Measurements from ENCODE around the gene TMEM223. TPM values are rescaled to one million over a fixed set of nuclear protein-coding genes. Genes with fewer than 3 reads are reported as not detected.
"Not testable (repeated sequence)": the region's sequence is repeated elsewhere in the genome, so short reads cannot be mapped to it uniquely, and the experiment has no call there.

TMEM223 gene
- total RNA-seq, 4 donors from 2014 or later: 13.8 to 34.5 (median 19.8) TPM

DNA sequence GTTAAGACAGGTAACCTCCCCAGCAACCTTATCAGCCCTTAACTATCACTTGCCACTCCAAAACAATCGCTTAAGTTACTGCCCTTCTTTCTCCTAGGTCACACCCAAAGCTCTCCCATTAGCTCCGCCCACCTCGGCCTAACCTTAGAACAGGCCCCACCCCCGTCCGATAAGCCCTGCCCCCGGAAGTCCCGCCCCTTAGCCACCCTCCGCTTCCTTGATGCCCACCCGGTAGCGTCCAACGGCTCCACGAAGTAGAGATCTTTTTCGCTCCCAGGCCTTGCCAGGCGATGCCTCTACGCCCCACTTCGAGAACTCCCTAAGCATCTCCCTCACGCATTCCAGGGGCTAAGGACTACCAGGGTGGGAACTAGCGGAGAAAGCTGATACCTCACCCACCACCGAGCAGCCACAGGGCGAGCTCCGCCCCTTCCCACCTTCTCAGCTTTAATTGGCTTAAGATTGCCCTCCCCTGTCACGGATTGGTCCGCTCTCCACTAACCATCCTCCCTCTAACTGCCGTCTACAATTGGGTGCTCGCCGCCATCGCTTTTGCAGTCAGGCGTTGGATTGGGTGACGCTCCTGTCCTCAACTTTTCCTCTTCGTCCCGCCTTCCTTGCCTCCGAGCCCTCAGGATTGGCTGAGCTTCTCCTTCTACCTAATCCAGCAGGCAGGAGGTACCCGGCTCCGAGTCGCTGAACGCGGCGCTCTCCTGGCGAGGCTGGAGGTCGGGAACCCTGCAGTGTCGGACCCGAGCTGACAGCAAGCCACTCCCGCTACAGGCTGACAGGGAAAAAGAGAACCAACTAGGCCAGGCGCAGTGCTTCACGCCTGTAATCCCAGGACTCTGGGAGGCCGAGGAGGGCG lies 37.8 kb downstream of the TMEM223 start, which contains the start of gene ZBTB3:
Gene ZBTB3 (minus strand): TSS at position 425 of the 868 bp plus-strand sequence. CDS start 496 bp downstream, outside the sequence.
- Histone ChIP-seq H3K4me3 (peak within 1 kb of the TSS; percentile 61 to 79 (median 67)), H3K4me1 (peaks cover 0 to 23% (median 4%) of the 10 kb centered on the region in 4 donors), H3K9me3 (no peaks in the 10 kb centered on the region), H3K36me3 (peaks cover 0 to 14% (median 0%) of the 10 kb centered on the region in 3 donors), H3K27me3 (no peaks in the 10 kb centered on the region), H3K27ac (peak within 1 kb of the TSS; percentile 87 to 94 (median 90))
- peak; percentile 99 for DNase-seq
- TF ChIP-seq, protein P1, sequence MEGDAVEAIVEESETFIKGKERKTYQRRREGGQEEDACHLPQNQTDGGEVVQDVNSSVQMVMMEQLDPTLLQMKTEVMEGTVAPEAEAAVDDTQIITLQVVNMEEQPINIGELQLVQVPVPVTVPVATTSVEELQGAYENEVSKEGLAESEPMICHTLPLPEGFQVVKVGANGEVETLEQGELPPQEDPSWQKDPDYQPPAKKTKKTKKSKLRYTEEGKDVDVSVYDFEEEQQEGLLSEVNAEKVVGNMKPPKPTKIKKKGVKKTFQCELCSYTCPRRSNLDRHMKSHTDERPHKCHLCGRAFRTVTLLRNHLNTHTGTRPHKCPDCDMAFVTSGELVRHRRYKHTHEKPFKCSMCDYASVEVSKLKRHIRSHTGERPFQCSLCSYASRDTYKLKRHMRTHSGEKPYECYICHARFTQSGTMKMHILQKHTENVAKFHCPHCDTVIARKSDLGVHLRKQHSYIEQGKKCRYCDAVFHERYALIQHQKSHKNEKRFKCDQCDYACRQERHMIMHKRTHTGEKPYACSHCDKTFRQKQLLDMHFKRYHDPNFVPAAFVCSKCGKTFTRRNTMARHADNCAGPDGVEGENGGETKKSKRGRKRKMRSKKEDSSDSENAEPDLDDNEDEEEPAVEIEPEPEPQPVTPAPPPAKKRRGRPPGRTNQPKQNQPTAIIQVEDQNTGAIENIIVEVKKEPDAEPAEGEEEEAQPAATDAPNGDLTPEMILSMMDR (IDR thresholded peaks at IDR 0.05): peak in 4 of 6 experiments; percentile 2 to 47 (median 42)
- TF ChIP-seq POLR2A (IDR thresholded peaks at IDR 0.05): peak; percentile 64 to 85

DNA sequence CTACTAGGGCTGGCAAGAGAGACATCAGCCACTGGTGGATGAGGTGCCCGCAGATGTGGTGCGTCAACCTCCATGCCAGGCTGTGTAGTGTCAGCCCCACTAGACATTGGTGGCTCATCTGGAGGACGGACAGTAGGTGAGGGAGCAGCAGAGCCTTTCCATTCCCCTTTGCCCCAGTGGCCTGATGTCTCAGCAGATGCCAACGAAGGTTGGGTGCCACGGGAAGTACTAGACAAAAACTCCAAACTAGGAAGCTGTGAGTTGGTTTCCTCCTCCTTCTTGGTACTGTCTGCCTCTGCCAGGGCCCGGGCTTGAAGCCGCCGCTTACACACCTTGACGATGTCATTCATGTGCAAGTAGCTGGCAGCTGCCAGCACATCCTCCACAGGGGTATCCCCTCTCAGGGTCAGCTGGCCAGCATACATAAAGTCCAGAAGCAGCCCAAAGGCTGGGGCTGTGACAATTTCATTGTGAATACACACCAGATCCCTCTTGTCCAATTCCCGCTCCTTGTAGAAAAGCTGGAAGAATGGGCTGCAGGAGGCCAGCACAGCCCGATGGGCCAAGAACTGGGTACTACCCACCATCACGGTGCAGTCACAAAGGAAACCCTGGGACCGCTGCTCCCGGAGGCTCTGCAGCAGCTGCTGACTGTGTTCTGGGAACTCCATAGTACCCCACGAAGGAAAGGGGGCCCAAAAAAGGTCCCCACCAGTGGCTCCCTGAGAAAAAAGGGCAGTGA lies 38.6 kb downstream of the TMEM223 start:
- Histone ChIP-seq H3K4me1 (peaks cover 0 to 23% (median 4%) of the 10 kb centered on the region in 4 donors), H3K27me3 (no peaks in the 10 kb centered on the region), H3K27ac (peak overlapping the region; percentile 87 to 94 (median 90)), H3K9me3 (no peaks in the 10 kb centered on the region), H3K36me3 (peaks cover 0 to 18% (median 0%) of the 10 kb centered on the region in 3 donors), H3K4me3 (peak overlapping the region; percentile 61 to 79 (median 67))
- TF ChIP-seq POLR2A (IDR thresholded peaks at IDR 0.05): no peak
- TF ChIP-seq, protein P1 (IDR thresholded peaks at IDR 0.05): no peak
- no peak for DNase-seq

DNA sequence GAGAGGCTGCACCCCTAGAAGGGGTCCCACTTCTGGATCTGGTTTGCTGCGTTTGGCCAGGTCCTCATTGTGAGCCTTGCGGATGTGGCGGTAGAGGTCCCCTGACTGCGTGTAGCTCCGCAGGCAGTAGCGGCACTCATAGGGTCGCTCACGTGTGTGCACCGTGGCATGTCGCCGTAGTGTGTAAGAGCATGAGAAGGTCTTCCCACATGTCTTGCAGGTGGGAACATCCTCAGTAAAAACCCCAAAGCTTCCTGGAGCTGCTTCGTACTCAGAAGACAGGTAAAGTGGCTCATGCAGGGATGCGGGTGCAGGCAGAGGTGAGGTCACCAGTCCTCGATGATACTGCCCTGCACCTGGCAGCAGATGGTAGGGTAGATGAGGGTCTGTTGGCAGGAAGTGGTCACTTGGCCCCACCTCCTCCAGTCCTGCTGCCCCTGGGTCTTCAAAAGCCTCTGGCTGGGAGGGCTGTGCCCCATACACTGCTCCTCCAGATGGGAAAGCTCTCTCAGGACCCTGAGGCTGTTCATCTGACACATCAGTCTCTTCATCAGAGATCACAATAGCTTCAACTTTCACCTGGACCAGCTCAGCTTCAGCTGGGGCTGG lies 39.5 kb downstream of the TMEM223 start:
- peaks cover 0 to 23% (median 4%) of the 10 kb centered on the region in 4 donors for H3K4me1 ChIP-seq
- H3K9me3 ChIP-seq: no peaks in the 10 kb centered on the region
- H3K27ac ChIP-seq: no peak overlapping the region
- DNase-seq: no peak
- no peak for TF ChIP-seq POLR2A (IDR thresholded peaks at IDR 0.05)
- TF ChIP-seq, protein P1 (IDR thresholded peaks at IDR 0.05): no peak
- peaks cover 0 to 18% (median 0%) of the 10 kb centered on the region in 3 donors for H3K36me3 ChIP-seq
- no peaks in the 10 kb centered on the region for H3K27me3 ChIP-seq
- no peak overlapping the region for H3K4me3 ChIP-seq

DNA sequence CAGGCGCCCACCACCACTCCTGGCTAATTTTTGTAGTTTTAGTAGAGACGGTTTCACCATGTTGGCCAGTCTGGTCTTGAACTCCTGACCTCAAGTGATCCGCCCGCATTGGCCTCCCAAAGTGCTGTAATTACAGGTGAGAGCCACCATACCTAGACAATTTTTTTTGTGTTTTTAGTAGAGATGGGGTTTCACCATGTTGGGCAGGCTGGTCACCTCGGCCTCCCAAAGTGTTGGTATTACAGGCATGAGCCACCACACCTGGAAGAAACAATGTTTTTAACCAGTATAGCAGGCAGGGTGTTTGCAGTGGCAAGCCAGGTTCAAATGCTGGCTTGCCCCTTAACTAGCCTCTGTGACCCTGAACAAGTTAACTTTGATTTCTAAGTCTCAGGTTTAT lies 41.9 kb downstream of the TMEM223 start:
- not testable (repeated sequence) for H3K27me3 ChIP-seq, H3K9me3 ChIP-seq, DNase-seq, H3K27ac ChIP-seq, H3K4me3 ChIP-seq
- Histone ChIP-seq H3K36me3 (peaks cover 0 to 18% (median 0%) of the 10 kb centered on the region in 3 donors), H3K4me1 (peaks cover 0 to 23% (median 4%) of the 10 kb centered on the region in 4 donors)

DNA sequence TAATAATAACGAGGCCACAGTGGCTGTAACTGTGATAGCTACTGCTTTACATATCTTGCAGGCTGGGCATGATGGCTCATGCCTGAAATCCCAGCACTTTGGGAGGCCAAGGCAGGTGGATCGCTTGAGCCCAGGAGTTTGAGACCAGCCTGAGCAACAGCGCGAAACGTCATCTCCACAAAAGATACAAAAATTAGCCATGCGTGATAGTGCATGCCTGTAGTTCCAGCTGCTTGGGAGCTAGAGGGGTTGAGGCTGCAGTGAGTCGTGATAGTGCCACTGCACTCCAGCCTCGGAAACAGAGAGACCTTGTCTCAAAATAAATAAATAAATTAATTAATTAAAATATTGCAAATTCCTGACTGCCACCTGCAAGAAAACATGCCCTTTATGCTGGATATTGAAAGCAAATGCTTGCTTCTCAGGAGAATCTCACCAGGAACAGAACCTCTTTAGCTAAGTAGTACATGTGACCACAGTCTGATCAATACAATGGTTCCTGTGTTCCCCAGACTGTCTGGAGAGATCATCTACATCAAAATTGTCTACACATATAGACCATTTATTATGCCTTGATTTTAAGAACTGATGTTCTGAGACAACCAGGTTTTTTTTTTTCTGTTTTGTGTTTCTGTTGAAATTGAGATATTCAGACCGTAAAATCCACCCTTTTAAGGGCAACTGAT lies 44.2 kb downstream of the TMEM223 start:
- Histone ChIP-seq H3K27ac (no peak overlapping the region), H3K4me1 (peaks cover 0 to 8% (median 0%) of the 10 kb centered on the region in 4 donors), H3K27me3 (no peaks in the 10 kb centered on the region), H3K4me3 (no peak overlapping the region), H3K36me3 (peaks cover 0 to 15% (median 0%) of the 10 kb centered on the region in 3 donors), H3K9me3 (no peaks in the 10 kb centered on the region)
- no peak for DNase-seq
- TF ChIP-seq, protein P1 (IDR thresholded peaks at IDR 0.05): no peak
- TF ChIP-seq POLR2A (IDR thresholded peaks at IDR 0.05): no peak

Small RNA genes within 50 kb of the gene (small RNA-seq; reads per million reads assigned to genes)
- gene MIR6514 (0 to 0.19 reads per million in 2 donors), gene RNU6-118P (0 reads per million in 2 donors)

Other genes with a start within 250 kb of the TMEM223 start
- 1,000 to 10,000 TPM in 1 of 4 donors, 100 to 1,000 TPM in 3; 571 to 1,016 (median 697) TPM for gene AHNAK, start 245.2 kb downstream of the TMEM223 start, total RNA-seq
- 1,000 to 10,000 TPM in 1 of 4 donors, 100 to 1,000 TPM in 3; 781 to 1,253 (median 958) TPM for gene EEF1G, start 218.1 kb downstream of the TMEM223 start, total RNA-seq
- gene TUT1, start 200.5 kb downstream of the TMEM223 start, total RNA-seq: 10 to 100 TPM in 3 of 4 donors, 1 to 10 TPM in 1; 5.0 to 29.4 (median 17.5) TPM
- 10 to 100 TPM; 47.9 to 74.7 (median 58.9) TPM for gene MTA2, start 190.1 kb downstream of the TMEM223 start, total RNA-seq
- gene EML3, start 179.2 kb downstream of the TMEM223 start, total RNA-seq: 100 to 1,000 TPM in 1 of 4 donors, 10 to 100 TPM in 3; 41.3 to 128 (median 59.8) TPM
- 1 to 10 TPM in 3 of 4 donors, not detected in 1; 1.9 to 3.9 (median 1.9) TPM for gene ROM1, start 178.7 kb downstream of the TMEM223 start, total RNA-seq
- 10 to 100 TPM; 26.6 to 88.3 (median 38.0) TPM for gene B3GAT3, start 170.0 kb downstream of the TMEM223 start, total RNA-seq
- gene GANAB, start 145.4 kb downstream of the TMEM223 start, total RNA-seq: 100 to 1,000 TPM; 131 to 146 (median 140) TPM
- gene INTS5, start 138.7 kb downstream of the TMEM223 start, total RNA-seq: 10 to 100 TPM; 14.9 to 21.3 (median 19.5) TPM
- 10 to 100 TPM; 29.2 to 97.4 (median 41.1) TPM for gene C11orf98, start 126.8 kb downstream of the TMEM223 start, total RNA-seq
- gene CSKMT, start 126.7 kb downstream of the TMEM223 start, total RNA-seq: 10 to 100 TPM in 1 of 4 donors, 1 to 10 TPM in 2, not detected in 1; 9.1 to 13.5 (median 9.2) TPM
- 10 to 100 TPM; 11.1 to 23.9 (median 12.7) TPM for gene UQCC3, start 120.3 kb downstream of the TMEM223 start, total RNA-seq
- 10 to 100 TPM in 3 of 4 donors, 1 to 10 TPM in 1; 6.6 to 25.6 (median 11.9) TPM for gene LBHD1, start 119.7 kb downstream of the TMEM223 start, total RNA-seq
- gene UBXN1, start 112.9 kb downstream of the TMEM223 start, total RNA-seq: 100 to 1,000 TPM in 2 of 4 donors, 10 to 100 TPM in 2; 91.1 to 169 (median 100) TPM
- 10 to 100 TPM in 1 of 4 donors, 1 to 10 TPM in 3; 5.4 to 11.6 (median 8.8) TPM for gene LRRN4CL, start 102.5 kb downstream of the TMEM223 start, total RNA-seq
- gene BSCL2, start 84.6 kb downstream of the TMEM223 start, total RNA-seq: 10 to 100 TPM; 51.5 to 71.2 (median 61.3) TPM
- not detected for gene GNG3, start 84.3 kb downstream of the TMEM223 start, total RNA-seq
- 10 to 100 TPM; 38.7 to 68.8 (median 50.3) TPM for gene HNRNPUL2, start 64.5 kb downstream of the TMEM223 start, total RNA-seq
- 10 to 100 TPM; 16.5 to 30.5 (median 22.9) TPM for gene TTC9C, start 63.5 kb downstream of the TMEM223 start, total RNA-seq
- 10 to 100 TPM in 2 of 4 donors, 1 to 10 TPM in 2; 5.0 to 22.0 (median 9.2) TPM for gene ZBTB3, start 37.8 kb downstream of the TMEM223 start, total RNA-seq
- 10 to 100 TPM; 12.4 to 33.8 (median 23.5) TPM for gene POLR2G, start 30.4 kb downstream of the TMEM223 start, total RNA-seq
- gene TAF6L, start 20.6 kb downstream of the TMEM223 start, total RNA-seq: 10 to 100 TPM; 15.6 to 29.6 (median 17.8) TPM
- gene TMEM179B, start 4.6 kb downstream of the TMEM223 start, total RNA-seq: 100 to 1,000 TPM in 1 of 4 donors, 10 to 100 TPM in 3; 28.9 to 112 (median 83.6) TPM
- 100 to 1,000 TPM in 2 of 4 donors, 10 to 100 TPM in 2; 45.2 to 120 (median 102) TPM for gene NXF1, start 13.4 kb upstream of the TMEM223 start, total RNA-seq
- 10 to 100 TPM; 27.1 to 56.1 (median 38.4) TPM for gene STX5, start 40.0 kb upstream of the TMEM223 start, total RNA-seq
- not detected for gene TEX54, start 40.8 kb upstream of the TMEM223 start, total RNA-seq
- 10 to 100 TPM; 17.7 to 78.4 (median 28.6) TPM for gene WDR74, start 47.6 kb upstream of the TMEM223 start, total RNA-seq
- gene SLC3A2, start 88.9 kb upstream of the TMEM223 start, total RNA-seq: 100 to 1,000 TPM in 3 of 4 donors, 10 to 100 TPM in 1; 64.4 to 253 (median 207) TPM
- under 1 TPM in 2 of 4 donors, not detected in 2; 0.54 to 0.76 TPM for gene CHRM1, start 129.4 kb upstream of the TMEM223 start, total RNA-seq
- not detected for gene SLC22A6, start 193.0 kb upstream of the TMEM223 start, total RNA-seq
- gene SLC22A8, start 223.8 kb upstream of the TMEM223 start, total RNA-seq: not detected

Data from Peyer's patch (tissue), 4 donors.